GM18498 (cell line): ENCODE measurements around the gene SYTL3.
A peak's percentile ranks its signal among the peaks of the same experiment; 100 is the strongest.
"Not testable (repeated sequence)": the region's sequence is repeated elsewhere in the genome, so short reads cannot be mapped to it uniquely, and the experiment has no call there.

Experiments used
- ATAC-seq: cut with Tn5 transposase; IDR thresholded peaks from one replicate; pipeline ENCODE4 v1.9.1; 2021; ENCODE audit warnings: mild to moderate bottlenecking, moderate library complexity; ENCODE audit not compliant: unreplicated experiment

The SYTL3 gene

GRCh38 chr6:158638324-158638854 lies 11.5 kb upstream of the SYTL3 start:
- ATAC-seq = no peak

GRCh38 chr6:158639056-158639455 lies 10.8 kb upstream of the SYTL3 start:
- ATAC-seq = no peak

- ATAC-seq = no peak
These were observed 9.3 kb upstream of the SYTL3 start for GRCh38 chr6:158640519-158640918.

- no peak for ATAC-seq
These were observed 7.7 kb upstream of the SYTL3 start for GRCh38 chr6:158642097-158642601.

GRCh38 chr6:158643836-158644230 lies 6.0 kb upstream of the SYTL3 start:
- ATAC-seq = peak; percentile 0

GRCh38 chr6:158644231-158645063 lies 5.4 kb upstream of the SYTL3 start, which contains the start of gene DYNLT1:
Gene DYNLT1 (minus strand): TSS chr6:158644743. CDS start chr6:158644708, 35 bp downstream.
- ATAC-seq = peak; percentile 65

- no peak for ATAC-seq
These were observed 4.5 kb upstream of the SYTL3 start for GRCh38 chr6:158645064-158646022.

GRCh38 chr6:158646023-158646910 lies 3.6 kb upstream of the SYTL3 start:
- ATAC-seq = no peak

- no peak for ATAC-seq
These were observed 2.4 kb upstream of the SYTL3 start for GRCh38 chr6:158647501-158647900.

- peak; percentile 23 for ATAC-seq
These were observed 1.1 kb upstream of the SYTL3 start for GRCh38 chr6:158648682-158649131.

- ATAC-seq = not testable (repeated sequence)
These were observed 2.3 kb downstream of the SYTL3 start for GRCh38 chr6:158651981-158652737.

- peak; percentile 62 for ATAC-seq
These were observed 3.9 kb downstream of the SYTL3 start for GRCh38 chr6:158653577-158654354.

GRCh38 chr6:158654498-158654897 lies 4.6 kb downstream of the SYTL3 start:
- no peak for ATAC-seq

- ATAC-seq = no peak
These were observed 5.2 kb downstream of the SYTL3 start for GRCh38 chr6:158654960-158655489.

GRCh38 chr6:158655569-158656450 lies 6.0 kb downstream of the SYTL3 start:
- no peak for ATAC-seq

- ATAC-seq = not testable (repeated sequence)
These were observed 7.1 kb downstream of the SYTL3 start for GRCh38 chr6:158656986-158657385.

- peak; percentile 65 for ATAC-seq
These were observed 10.5 kb downstream of the SYTL3 start for GRCh38 chr6:158660333-158660754.
